HG02884 (cell line): ENCODE results near the gene MME.

Source experiments
- ATAC-seq: cut with Tn5 transposase; IDR thresholded peaks from one replicate; pipeline ENCODE4 v1.9.1; 2021; ENCODE audit warnings: mild to moderate bottlenecking, moderate library complexity; ENCODE audit not compliant: unreplicated experiment

Gene MME

DNA sequence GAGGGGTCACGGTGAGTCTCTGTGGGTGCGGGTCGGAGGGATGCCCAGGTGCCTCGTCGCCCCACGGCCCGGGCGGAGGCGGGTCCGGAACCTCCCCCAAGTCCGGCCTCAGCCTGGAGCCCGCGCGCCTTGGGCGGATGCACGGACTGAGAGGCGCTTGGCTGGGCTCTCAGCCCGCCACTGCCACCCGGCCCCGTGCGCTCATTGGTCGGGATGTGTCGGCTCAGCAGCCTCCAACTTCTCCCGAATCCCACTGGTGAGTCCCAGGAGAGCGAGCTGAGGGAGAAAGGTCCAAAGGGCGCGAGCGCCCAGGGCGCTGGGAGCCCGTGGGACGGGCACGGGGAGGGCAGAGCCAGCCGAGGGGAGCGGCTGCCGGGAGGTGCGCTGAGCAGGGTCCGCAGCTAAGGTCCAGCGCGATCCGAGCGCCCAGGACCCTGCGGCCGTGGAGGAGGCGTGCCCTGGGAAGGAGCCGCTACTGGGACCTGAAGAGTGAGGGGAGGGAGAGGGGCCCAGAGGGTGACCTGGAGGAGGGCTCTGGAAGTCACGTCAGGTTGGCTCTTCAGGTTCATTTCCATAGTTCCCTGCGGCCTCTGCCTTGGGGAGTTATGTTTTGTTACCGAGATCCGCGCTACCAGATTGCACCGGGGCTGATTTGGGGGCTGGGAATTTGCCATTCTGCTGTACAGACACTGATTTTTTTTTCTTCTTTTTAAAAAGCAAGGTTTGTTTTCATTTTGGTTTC, at the start of gene MME:
Gene MME, plus strand, starts transcription at position 574 of the 742 bp plus-strand sequence. CDS start 3,849 bp downstream, outside the sequence.
- no peak for ATAC-seq

DNA sequence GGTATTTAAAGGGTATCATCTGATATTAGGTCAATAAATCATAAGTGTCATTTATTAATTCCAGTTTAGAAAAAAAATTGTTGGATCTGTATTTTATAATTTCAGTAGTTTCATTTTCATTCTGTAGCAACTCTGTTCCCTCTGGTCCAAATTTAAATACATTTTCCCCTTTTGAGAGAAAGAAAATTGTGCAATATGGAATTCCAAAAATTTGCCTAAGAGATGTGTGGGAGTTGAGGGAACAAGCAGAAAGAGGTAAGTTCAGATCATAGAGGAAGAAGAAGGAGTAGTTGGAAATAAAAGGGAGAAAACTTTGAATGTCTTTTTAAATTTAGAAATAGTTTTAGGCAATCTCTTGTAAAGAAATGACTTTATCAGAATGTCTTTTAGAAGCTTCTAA, 48.9 kb upstream of the MME start:
- ATAC-seq: no peak

DNA sequence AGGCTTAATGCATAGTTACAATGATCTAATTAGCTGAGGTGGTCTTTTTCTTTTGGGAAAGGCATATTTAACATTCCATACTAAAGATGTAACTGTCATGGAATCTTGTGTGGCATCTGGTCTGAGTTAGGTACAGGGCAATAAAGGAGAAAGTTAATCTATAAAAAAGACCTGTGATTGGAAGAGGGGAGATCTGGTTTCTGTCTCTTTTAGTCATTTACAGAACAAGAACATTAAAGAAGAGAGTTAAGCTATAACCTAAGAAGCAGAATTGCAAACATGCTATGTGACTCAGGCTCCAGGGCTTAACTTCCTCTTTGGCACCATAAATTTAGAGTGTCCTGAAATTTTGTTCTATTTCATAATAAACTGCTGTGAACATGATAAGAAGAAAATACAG, 47.2 kb upstream of the MME start:
- ATAC-seq: no peak

DNA sequence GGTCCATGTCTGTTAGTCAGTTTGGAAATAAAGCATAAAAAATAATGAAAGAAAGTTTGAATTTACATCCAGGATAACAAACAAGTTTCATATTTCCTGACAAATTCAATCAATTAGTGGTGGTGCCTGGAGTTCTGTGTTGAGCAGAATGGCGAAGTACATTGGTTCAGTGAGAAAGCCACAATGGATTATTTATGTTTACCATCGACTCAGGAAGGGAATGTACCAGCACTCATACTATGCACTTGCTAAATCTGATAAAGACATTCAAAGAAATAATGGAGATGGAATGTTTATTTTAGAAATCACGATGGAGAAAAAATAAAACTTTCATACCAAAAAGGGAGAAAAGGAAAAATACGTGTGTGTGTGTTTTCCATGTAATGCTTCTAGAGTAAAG, 45.3 kb upstream of the MME start:
- ATAC-seq: no peak

DNA sequence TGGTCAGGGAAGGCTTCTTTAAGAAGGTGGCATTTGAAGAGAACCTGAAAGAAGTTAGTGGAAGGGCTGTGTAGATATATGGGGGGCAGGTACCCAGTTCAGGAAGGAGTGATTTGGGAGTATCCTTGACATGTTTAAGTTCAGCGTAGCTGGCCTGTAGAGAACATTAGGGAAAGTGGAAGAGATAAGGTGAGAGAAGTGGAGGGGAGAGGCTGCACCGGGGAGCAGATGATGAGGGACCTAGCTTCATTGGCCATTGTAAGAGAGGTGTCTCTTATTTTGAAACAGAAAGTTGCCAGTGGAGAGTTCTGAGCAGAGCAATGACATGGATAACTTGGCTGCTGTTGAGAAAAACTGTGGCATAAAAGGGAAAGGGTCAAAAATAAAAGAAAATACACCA, 44.6 kb upstream of the MME start:
- no peak for ATAC-seq

DNA sequence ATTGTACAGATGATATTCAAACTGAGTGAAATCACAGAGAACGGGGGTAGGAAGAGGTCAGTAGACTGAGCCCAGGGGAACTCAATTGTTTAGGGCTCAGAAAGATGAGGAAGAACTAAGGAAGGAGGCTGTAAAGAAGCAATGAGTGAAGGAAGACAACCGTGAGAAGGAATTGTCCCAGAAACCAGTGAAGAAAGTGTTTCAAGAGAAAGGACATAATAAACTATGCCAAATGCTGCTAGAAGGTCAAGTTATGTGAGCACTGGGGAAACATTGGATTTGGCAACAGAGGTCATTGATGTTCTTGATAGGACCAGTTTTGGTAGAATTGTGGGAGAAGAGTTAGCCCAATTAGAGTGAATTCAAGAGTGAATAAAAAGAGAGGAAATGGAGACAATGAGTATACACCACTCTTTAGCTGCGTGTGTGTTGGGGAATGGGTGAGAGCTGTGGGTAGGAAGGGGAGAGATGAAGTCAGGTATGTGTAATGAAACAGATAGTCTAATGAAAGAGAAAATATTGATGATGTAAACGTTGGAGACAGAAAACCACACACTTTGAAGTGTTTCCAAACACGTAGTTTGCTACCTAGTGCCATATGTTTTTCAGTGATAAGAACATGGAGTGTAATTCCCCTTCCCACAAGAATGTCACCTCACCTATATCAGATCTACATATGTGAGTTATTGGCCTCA, 42.5 kb upstream of the MME start:
- no peak for ATAC-seq

DNA sequence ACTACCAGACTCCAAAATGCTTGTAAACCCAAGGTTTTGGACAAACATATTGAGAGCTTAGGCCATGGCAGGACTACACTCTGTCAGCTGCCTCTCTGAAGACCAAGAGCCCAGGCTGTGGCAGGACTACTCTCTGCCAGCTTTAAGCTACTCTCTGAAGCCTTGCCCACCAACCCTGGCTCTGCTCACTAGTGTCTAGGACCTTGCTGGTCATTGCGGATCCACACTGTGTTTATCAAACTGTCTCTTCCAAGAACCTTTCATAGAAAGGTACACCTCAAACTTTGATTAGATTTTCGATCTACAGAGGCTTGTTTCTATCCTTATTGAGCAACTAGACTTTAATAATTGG, 41.9 kb upstream of the MME start:
- ATAC-seq: no peak

DNA sequence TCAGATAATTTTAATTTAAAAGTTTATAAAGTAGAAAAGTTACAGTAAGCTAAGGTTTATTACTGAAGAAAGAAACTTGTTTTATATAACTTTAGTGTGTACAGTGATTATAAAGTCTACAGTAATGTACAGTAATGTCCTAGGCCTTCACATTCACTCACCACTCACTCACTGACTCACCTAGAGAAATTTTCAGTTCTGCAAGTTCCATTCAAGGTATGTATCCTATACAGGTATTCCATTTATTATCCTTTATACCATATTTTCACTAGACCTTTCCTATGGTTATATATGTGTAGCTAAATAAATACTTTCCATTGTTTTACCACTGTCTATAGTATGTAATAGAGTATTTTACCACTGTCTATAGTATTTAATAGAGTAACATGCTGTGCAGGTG, 33.2 kb upstream of the MME start:
- ATAC-seq: no peak

DNA sequence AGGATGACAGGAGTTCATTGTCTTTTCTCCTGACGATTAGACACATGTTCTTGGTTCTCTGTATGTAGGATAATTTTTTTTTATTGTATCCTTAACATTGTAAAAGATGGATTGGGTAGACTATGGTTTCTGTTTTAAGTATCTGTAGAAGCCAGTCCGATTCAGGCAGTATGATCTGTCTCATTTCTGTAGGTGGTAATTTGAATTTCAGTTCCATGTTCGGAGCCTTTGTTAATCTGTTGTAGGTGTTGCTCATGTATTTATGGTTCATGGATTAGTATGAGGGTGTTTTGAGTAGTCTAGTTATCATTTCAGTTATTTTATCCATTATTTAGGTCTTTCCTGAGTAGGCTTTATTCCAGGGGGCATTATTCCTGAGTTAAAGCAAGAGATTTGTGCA, 32.4 kb upstream of the MME start:
- peak; percentile 62 for ATAC-seq

DNA sequence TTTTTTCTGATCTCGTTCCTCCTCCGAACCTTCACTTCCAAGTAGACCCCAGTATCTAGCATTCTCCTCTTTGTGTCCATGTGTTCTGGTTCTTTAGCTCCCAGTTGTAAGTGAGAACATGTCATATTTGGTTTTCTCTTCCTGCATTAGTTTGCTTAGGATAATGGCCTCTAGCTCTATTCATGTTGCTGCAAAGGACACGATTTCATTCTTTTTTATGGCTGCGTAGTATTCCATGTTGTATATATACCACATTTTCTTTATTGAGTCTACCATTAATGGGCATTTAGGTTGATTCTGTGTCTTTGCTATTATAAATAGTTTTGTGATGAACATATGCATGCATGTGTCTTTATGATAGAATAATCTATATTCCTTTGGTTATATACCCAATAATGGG, 30.2 kb upstream of the MME start:
- no peak for ATAC-seq

DNA sequence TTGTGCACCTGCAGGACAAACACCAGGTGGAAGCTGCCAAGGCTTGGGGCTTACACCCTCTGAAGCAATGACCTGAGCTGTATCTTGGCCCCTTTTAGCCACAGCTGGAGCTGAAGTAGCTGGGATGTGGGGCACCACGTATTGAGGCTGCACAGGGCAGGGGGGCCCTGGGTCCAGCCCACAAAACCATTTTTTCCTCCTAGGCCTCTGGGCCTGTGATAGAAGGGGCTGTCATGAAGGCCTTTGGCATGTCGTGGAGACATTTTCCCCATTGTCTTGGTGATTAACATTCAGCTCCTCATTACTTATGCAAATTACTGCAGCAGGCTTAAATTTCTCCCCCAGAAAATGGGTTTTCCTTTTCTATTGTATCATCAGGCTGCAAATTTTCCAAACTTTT, 27.6 kb upstream of the MME start:
- ATAC-seq: no peak

DNA sequence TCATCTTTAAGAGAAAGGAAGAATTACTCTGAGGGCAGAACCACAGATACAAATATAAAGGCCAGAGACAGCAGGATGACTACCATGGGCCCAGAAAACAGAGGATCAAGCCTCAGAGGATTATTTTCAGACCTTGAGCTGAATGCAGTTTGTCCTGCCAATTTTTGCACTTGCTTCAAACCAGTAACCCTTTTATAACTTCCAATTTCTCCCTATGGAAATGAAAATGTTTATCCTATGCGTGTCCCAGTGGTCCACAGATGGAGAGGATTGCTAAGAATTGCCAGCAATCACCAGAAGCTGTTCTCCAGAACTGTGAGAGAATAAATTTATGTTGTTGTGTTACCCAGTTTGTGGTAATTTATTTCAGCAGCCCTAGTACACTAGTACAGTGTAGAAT, 26.4 kb upstream of the MME start:
- no peak for ATAC-seq

DNA sequence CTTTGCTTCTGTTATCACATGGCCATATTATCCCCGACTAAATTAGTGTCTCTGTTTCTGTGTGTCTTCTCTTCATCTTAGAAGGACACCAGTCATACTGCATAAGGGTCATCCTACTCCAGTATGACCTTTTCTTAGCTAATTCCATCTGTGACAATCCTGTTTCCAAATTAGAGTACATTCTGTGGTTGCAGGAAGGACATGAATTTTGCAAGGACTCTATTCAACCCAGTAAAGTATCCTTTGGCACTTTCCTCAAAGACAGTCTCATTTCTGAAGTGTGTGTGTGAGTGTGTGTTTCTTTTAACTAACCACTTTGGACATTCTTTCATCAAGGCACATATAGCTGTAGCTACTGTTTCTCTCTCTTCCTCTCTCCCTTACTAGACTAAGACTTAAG, 15.2 kb upstream of the MME start:
- ATAC-seq: no peak

DNA sequence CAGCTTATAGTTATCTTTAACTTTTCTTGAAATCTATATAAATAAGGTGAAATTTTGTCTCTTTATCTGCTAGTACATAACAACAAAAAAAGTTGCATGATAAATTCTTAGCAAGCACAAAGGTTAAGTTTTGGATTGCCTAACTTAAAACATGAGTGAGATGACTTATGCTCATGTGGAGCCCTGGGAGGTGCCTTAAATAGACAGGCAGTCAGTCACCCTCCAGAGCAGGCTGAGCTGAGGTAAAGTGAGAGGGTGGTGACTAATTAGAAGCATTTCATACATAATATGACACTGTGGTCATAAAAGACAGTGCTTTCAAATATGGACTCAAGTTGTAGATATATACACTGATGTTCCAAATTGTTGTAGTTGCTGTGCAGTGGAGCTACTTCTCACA, 14.6 kb upstream of the MME start:
- no peak for ATAC-seq

DNA sequence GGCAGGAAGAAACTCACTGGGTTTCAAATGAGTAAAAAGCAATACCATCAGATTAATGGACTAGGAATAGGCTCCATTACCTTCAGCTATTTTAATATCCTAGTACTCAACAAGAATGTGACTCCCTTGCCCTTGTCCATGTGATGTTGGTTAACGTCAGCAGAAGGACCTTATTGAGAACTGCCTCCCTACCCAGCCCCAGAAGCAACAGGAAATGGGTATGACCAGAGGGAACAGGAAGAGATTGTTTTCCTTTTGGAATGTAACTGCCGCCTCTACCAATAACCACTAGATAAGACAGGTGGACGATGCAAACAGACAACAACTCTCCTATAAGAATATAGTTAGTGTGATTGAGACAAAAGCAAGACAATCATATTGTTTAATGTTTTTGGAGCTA, 10.4 kb upstream of the MME start:
- ATAC-seq: no peak

DNA sequence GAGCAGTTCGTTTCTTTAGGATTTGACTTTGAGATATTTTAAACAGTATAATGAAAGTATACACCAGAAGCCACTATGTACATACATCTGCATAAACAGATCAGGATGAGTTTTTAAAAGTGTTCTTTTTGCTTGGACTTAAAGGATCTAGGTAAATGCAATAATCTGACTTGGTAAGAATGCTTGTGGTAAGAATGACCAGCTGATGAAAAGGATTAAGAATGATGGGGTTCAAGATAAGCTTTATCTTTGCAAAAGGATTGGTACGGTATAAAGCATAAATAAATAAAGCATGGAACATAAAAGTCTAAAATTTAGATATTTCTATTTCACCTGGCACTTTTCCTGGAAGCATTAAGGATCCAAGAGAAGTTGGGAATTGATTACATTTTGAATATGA, 9.8 kb upstream of the MME start:
- ATAC-seq: no peak

DNA sequence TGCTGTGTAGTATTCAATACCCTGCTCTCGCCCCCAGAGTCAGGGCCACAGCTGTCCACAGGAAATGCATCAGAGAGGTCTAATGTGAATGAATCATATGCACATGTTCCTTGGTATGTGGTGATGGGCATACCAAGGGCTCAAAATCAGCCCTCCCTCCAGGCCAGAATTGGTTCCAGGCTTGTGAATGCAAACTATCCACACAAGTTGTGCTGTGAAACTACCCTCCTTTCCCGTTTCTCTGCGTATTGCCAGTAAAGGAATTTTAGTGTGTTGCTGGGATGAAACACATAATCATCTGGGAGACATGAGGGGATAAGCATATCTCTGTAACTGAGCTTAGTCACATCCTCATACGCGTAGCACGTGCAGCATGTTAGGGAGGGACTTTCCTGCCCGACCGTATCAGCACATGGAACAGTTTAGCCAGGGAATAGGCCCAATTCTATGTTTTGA, 9.2 kb upstream of the MME start:
- ATAC-seq: no peak

DNA sequence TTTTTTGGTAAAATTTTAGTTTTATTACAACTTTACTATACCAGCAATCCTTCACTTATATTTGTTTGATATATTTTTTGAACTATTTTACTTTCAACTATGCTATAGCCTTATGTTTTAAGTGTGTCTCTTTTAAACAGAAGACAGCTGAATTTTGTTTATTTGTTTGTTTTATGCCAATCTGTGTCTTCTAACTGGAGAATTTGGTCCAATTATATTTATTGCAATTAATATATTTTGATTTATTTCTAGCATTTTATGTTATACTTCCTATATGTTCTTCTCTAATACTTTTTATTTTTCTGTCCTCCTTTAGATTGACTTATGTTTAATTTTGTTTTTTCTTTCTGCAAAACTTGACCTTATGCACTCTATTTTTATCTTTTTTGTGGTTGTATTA, 4.9 kb upstream of the MME start:
- ATAC-seq: no peak

DNA sequence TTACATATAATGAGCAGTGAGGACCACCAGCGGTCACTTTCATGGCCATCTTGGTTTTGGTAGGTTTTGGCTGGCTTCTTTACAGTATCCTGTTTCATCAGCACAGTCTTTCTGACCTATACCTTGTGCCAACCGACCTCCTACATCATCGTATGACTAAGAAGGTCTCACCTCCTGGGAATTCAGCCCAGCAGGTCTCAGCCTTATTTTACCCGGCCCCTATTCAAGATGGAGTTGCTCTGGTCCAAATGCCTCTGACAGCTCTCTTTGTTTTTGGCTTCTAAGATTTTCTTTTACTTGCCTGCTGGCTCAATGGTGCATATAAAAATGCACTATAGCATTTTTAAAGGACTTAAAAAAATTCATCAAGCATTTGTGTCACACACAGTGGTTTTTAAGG, 3.2 kb upstream of the MME start:
- ATAC-seq: no peak

DNA sequence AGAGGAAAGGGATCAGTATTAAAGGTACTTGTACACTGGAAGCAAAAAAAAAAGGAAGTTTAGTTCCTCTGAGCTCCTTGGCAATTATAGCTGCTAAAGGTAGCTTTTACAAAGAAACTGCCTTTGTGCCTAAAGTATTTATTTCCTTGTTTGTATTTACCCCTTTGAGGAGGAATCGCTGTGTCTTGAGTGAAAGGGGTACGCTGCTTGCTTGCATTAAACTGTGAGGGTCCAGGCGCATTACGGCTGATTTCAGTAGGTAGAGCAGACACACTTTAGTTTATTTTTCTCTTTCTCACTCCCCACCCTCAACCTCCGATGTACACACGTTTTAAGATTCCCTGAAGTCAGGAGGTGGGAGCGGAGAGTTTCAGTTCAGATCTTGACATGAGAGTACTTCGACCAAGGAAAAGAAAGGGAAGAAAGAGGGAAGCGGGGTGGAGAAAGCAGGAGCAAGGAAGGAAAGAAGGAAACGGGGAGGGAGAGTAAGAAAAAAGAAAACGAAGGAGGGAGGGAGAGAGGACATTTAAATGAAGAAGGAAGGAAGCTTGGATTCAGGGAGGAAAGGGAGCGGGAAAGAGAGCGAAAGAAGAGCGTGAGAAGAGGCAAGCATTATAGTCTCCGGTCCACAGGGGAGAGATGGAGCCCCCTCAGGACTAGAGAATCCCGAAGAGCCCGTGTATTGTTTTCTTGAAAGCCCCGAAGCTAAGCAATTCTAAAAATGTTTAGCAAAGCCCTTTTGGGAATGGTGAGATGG, 1.2 kb upstream of the MME start:
- no peak for ATAC-seq

DNA sequence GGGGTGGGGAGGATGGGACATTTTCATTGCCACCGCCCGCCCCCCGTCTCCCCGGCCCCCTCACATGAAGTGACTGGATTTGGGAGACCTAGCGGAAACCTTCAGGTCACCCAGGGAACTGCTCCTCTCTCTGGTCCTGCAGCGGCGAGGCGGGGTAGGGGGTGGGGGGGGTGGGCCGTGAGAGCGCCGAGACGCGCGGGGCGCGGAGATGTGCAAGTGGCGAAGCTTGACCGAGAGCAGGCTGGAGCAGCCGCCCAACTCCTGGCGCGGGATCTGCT, 712 bp upstream of the MME start:
- no peak for ATAC-seq

DNA sequence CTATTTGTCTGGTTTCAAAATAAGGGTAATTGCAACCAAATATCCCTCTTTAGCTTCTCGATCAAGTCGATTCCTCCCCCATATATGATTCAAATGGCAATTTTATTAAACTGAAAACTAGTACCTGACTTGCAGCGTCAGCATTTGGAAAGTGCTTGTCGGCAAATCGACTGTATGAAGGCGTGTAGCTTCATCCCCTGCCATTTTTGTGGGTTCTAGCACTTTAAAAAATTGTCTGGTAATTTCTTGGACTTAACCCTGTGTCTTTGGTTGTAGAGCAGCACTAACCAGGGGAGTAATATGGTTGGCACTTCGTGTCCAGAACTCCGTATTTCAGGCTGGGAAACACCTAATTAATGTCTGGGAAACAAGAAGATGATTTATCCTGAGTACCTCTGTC, 573 bp downstream of the MME start:
- no peak for ATAC-seq
